OCI-LY1 (cell line): ENCODE measurements around the gene FAM236B.
"Not testable (repeated sequence)": the region's sequence is repeated elsewhere in the genome, so short reads cannot be mapped to it uniquely, and the experiment has no call there.

Experiments used
- H2AFZ ChIP-seq: fragments of 200-600 bp; sonication (generic), shearing (Covaris generic); 2 replicates; pipeline ENCODE4 v1.6.0; 2014; ENCODE audit warnings: antibody characterized with exemption, mild to moderate bottlenecking, low read length
- H3F3A ChIP-seq: fragments of 200-600 bp; sonication (generic), shearing (Covaris generic); 2 replicates; pipeline ENCODE4 v1.6.0; 2014; ENCODE audit warnings: mild to moderate bottlenecking, antibody characterized with exemption, low read length, moderate library complexity; ENCODE audit not compliant: insufficient read depth
- H3K27ac ChIP-seq: fragments of 200-600 bp; sonication (generic); 2 replicates; pipeline ENCODE4 v1.5.1; 2014; ENCODE audit warnings: low read length, mixed run types, mild to moderate bottlenecking, low read depth; ENCODE audit not compliant: poor library complexity, severe bottlenecking
- H3K27me3 ChIP-seq: fragments of 200-600 bp; sonication (generic); 2 replicates; pipeline ENCODE4 v1.6.0; 2014; ENCODE audit warnings: antibody characterized with exemption, mild to moderate bottlenecking, low read length, moderate library complexity; ENCODE audit not compliant: insufficient read depth
- H3K36me3 ChIP-seq: fragments of 200-600 bp; sonication (generic); 2 replicates; pipeline ENCODE4 v1.6.1; 2014; ENCODE audit warnings: mild to moderate bottlenecking, antibody characterized with exemption, low read length, moderate library complexity, mixed read lengths; ENCODE audit not compliant: insufficient read depth
- H3K4me1 ChIP-seq: fragments of 200-600 bp; sonication (generic); 2 replicates; pipeline ENCODE4 v1.5.1; 2014; ENCODE audit warnings: mild to moderate bottlenecking, low read length, moderate library complexity; ENCODE audit not compliant: insufficient read depth, severe bottlenecking
- H3K4me2 ChIP-seq: fragments of 200-600 bp; sonication (generic), shearing (Covaris generic); 2 replicates; pipeline ENCODE4 v1.6.1; 2014; ENCODE audit warnings: low read length
- H3K4me3 ChIP-seq: fragments of 200-600 bp; sonication (generic); 2 replicates; pipeline ENCODE4 v1.5.1; 2014; ENCODE audit warnings: low read length, low read depth, mild to moderate bottlenecking, mixed read lengths; ENCODE audit not compliant: poor library complexity, severe bottlenecking
- H3K79me2 ChIP-seq: fragments of 200-600 bp; shearing (Covaris generic); 2 replicates; pipeline ENCODE4 v1.6.1; 2016; ENCODE audit warnings: mixed run types, low read length, mixed read lengths; ENCODE audit not compliant: insufficient read depth
- H3K9ac ChIP-seq: fragments of 200-600 bp; sonication (generic), shearing (Covaris generic); 2 replicates; pipeline ENCODE4 v1.6.1; 2014; ENCODE audit warnings: mild to moderate bottlenecking, low read length, mixed read lengths
- H3K9me2 ChIP-seq: fragments of 200-600 bp; sonication (generic), shearing (Covaris generic); 2 replicates; pipeline ENCODE4 v1.6.1; 2014; ENCODE audit warnings: low read depth, mild to moderate bottlenecking, low read length, mixed read lengths
- H3K9me3 ChIP-seq: fragments of 200-600 bp; shearing (Covaris generic); 2 replicates; pipeline ENCODE4 v1.6.1; 2014; ENCODE audit warnings: low read length, mixed read lengths
- H4K20me1 ChIP-seq: fragments of 200-600 bp; sonication (generic), shearing (Covaris generic); 2 replicates; pipeline ENCODE4 v1.6.0; 2016; ENCODE audit warnings: mild to moderate bottlenecking, low read length; ENCODE audit not compliant: insufficient read depth

The FAM236B gene

GRCh38 chrX:72777467-72777790, 5.0 kb downstream of the FAM236B start:
- H3F3A ChIP-seq, H4K20me1 ChIP-seq, H3K79me2 ChIP-seq: not testable (repeated sequence)

GRCh38 chrX:72776653-72777466, 5.6 kb downstream of the FAM236B start, which contains the start of gene DMRTC1B:
Gene DMRTC1B (plus strand): TSS chrX:72776890. CDS start chrX:72845136, 68,246 bp downstream.
- not testable (repeated sequence) for H3K4me2 ChIP-seq, H3K27me3 ChIP-seq, H3K4me1 ChIP-seq, H3K9ac ChIP-seq, H3K36me3 ChIP-seq, H3K27ac ChIP-seq, H3F3A ChIP-seq, H3K79me2 ChIP-seq, H3K9me2 ChIP-seq, H2AFZ ChIP-seq, H3K4me3 ChIP-seq, H3K9me3 ChIP-seq, H4K20me1 ChIP-seq

More at GRCh38 chrX:72777467-72777790, 5.0 kb downstream of the FAM236B start:
- H3K9me2 ChIP-seq, H2AFZ ChIP-seq, H3K27me3 ChIP-seq, H3K9ac ChIP-seq, H3K27ac ChIP-seq, H3K4me3 ChIP-seq, H3K36me3 ChIP-seq, H3K4me2 ChIP-seq, H3K9me3 ChIP-seq, H3K4me1 ChIP-seq: not testable (repeated sequence)

- not testable (repeated sequence) for H3K4me1 ChIP-seq, H3K4me3 ChIP-seq
Measured at GRCh38 chrX:72760454-72760853, 22.0 kb downstream of the FAM236B start.

GRCh38 chrX:72748545-72748944, 33.9 kb downstream of the FAM236B start:
- not testable (repeated sequence) for H3F3A ChIP-seq, H3K4me3 ChIP-seq, H3K4me2 ChIP-seq, H3K27ac ChIP-seq, H2AFZ ChIP-seq, H3K9me3 ChIP-seq, H3K36me3 ChIP-seq, H3K79me2 ChIP-seq, H3K4me1 ChIP-seq, H3K9me2 ChIP-seq, H3K9ac ChIP-seq, H4K20me1 ChIP-seq, H3K27me3 ChIP-seq

More at GRCh38 chrX:72760454-72760853, 22.0 kb downstream of the FAM236B start:
- not testable (repeated sequence) for H3K27ac ChIP-seq, H4K20me1 ChIP-seq, H3K9me2 ChIP-seq, H3K9ac ChIP-seq, H3F3A ChIP-seq, H2AFZ ChIP-seq, H3K27me3 ChIP-seq, H3K79me2 ChIP-seq, H3K36me3 ChIP-seq, H3K9me3 ChIP-seq, H3K4me2 ChIP-seq

- not testable (repeated sequence) for H2AFZ ChIP-seq, H3K9ac ChIP-seq, H3K9me2 ChIP-seq, H3K27me3 ChIP-seq, H3K36me3 ChIP-seq, H3K4me2 ChIP-seq, H4K20me1 ChIP-seq, H3K4me1 ChIP-seq, H3F3A ChIP-seq, H3K9me3 ChIP-seq, H3K4me3 ChIP-seq, H3K79me2 ChIP-seq, H3K27ac ChIP-seq
Measured at GRCh38 chrX:72745546-72745945, 36.9 kb downstream of the FAM236B start.
